ENCODE data around the gene PVALEF. TPM values are rescaled to one million over a fixed set of nuclear protein-coding genes. Genes with fewer than 3 reads are reported as not detected.

PVALEF gene
- total and polyA plus RNA-seq, 2 of the 13 experiments (the other 11 are each of a cell fraction or from before 2014, with no cell fraction given): 0.18 TPM

DNA sequence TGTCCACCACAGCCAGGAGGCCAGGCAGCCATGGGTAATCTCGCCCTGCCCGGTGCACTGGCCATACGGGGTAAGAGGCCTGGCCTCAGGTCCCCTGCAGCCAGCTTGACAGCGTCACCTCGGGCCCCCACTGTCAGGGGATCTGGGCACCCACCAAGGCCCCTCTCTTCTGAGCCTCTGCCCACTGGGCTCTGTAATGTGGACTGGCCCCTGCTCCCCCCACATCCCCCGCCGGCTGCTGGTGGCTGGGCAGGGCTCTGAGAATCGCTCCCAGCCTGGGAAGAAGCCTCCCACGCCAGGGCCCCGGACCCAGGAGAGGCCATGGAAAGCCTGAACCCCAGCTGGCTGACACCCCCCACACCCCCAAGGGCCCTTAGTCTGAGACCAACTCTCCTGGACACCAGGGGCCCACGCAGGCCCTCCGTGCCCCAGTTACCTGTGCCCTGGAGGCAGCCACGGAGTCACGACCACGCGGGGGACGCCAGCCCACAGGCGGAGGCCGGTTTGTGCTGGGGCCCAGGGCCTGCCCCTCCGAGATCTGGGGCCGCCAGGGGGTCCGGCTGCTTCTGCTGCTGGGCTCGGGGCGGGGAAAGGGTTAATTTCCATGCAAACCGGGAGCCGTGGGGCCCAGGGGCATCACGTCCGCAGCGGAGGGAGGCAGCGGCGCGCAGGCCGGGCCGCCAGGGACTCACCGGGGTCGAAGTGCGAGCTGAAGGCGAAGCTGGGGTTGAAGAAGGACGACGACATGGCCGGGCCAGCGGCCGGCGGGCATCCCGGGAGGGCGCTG lies at the start of gene PVALEF (continued):
- TF ChIP-seq ARHGAP35 (CRISPR knock-in tag; IDR thresholded peaks at IDR 0.05; ENCODE audit: borderline replicate concordance) (peak; percentile 70; the same call in 1 of the 2 replicates), MTERF4 (CRISPR knock-in tag; IDR thresholded peaks at IDR 0.05) (peak; percentile 80), POLR2G (IDR thresholded peaks at IDR 0.05; ENCODE audit: low read depth, low read length) (peak; percentile 82), ZNF383 (CRISPR knock-in tag; IDR thresholded peaks at IDR 0.05; ENCODE audit: borderline replicate concordance) (no peak), NCOR1 (IDR thresholded peaks at IDR 0.05; ENCODE audit: borderline replicate concordance, low read length) (0 out of 2 replicates have a peak, but pooled peaks have one; percentile 17), FOSL2 (CRISPR knock-in tag; IDR thresholded peaks at IDR 0.05) (peak; percentile 26; the same call in 1 of the 2 replicates), ZEB1 (IDR thresholded peaks at IDR 0.05; ENCODE audit: insufficient replicate concordance, low read depth) (peak; percentile 70), LCORL (IDR thresholded peaks at IDR 0.05) (no peak), LCORL (CRISPR knock-in tag; IDR thresholded peaks at IDR 0.05) (peak; percentile 78), CAMTA2 (CRISPR knock-in tag; IDR thresholded peaks at IDR 0.05; ENCODE audit: borderline replicate concordance) (0 out of 2 replicates have a peak, but pooled peaks have one; percentile 38), ZFP82 (CRISPR knock-in tag; IDR thresholded peaks at IDR 0.05; ENCODE audit: borderline replicate concordance) (peak; percentile 48; the same call in 1 of the 2 replicates), ZNF441 (CRISPR knock-in tag; IDR thresholded peaks at IDR 0.05; ENCODE audit: borderline replicate concordance) (peak; percentile 76), ZNF616 (CRISPR knock-in tag; IDR thresholded peaks at IDR 0.05; ENCODE audit: low read depth) (peak; percentile 88), GPN1 (CRISPR knock-in tag; IDR thresholded peaks at IDR 0.05; ENCODE audit: borderline replicate concordance) (peak; percentile 8; the same call in 1 of the 2 replicates), ETV6 (CRISPR knock-in tag; conservative IDR thresholded peaks at IDR 0.05) (peak; percentile 69; the same call in 1 of the 2 replicates), SALL2 (CRISPR knock-in tag; IDR thresholded peaks at IDR 0.05) (0 out of 2 replicates have a peak, but pooled peaks have one; percentile 59), ZNF672 (CRISPR knock-in tag; IDR thresholded peaks at IDR 0.05) (no peak), TBX2 (CRISPR knock-in tag; IDR thresholded peaks at IDR 0.05; ENCODE audit: borderline replicate concordance) (no peak; the same call in none of the 2 replicates), CREM (IDR thresholded peaks at IDR 0.05) (0 out of 2 replicates have a peak, but pooled peaks have one; percentile 10), CREM (CRISPR knock-in tag; IDR thresholded peaks at IDR 0.05) (no peak; the same call in 1 of the 2 replicates), REXO4 (CRISPR knock-in tag; IDR thresholded peaks at IDR 0.05; ENCODE audit: borderline replicate concordance) (no peak), ZNF768 (CRISPR knock-in tag; IDR thresholded peaks at IDR 0.05) (peak; percentile 79), SOX5 (CRISPR knock-in tag; IDR thresholded peaks at IDR 0.05; ENCODE audit: borderline replicate concordance) (peak; percentile 24; the same call in 1 of the 2 replicates)
- TF ChIP-seq, protein P1, sequence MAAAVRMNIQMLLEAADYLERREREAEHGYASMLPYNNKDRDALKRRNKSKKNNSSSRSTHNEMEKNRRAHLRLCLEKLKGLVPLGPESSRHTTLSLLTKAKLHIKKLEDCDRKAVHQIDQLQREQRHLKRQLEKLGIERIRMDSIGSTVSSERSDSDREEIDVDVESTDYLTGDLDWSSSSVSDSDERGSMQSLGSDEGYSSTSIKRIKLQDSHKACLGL (CRISPR knock-in tag; IDR thresholded peaks at IDR 0.05): peak; percentile 71
- TF ChIP-seq, protein P2, sequence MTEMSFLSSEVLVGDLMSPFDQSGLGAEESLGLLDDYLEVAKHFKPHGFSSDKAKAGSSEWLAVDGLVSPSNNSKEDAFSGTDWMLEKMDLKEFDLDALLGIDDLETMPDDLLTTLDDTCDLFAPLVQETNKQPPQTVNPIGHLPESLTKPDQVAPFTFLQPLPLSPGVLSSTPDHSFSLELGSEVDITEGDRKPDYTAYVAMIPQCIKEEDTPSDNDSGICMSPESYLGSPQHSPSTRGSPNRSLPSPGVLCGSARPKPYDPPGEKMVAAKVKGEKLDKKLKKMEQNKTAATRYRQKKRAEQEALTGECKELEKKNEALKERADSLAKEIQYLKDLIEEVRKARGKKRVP (CRISPR knock-in tag; IDR thresholded peaks at IDR 0.05): no peak
- TF ChIP-seq, protein P3, sequence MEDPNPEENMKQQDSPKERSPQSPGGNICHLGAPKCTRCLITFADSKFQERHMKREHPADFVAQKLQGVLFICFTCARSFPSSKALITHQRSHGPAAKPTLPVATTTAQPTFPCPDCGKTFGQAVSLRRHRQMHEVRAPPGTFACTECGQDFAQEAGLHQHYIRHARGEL (CRISPR knock-in tag; IDR thresholded peaks at IDR 0.05): peak; percentile 83; the same call in 1 of the 2 replicates
